Astrocyte of the spinal cord (primary cell): ENCODE measurements around the gene SPINT1.

Experiments
- DNase-seq: peaks from one replicate; pipeline ENCODE4 v3.0.0; 2011; ENCODE audit warnings: low read depth, low spot score
- H3K4me3 ChIP-seq: 2 replicates; pipeline ENCODE4 v1.5.1; 2011; ENCODE audit warnings: low read depth, mild to moderate bottlenecking, low read length, moderate library complexity
- CTCF ChIP-seq: IDR thresholded peaks from 2 replicates; pipeline ENCODE4 v1.5.1; 2012; ENCODE audit warnings: low read depth, mild to moderate bottlenecking, low read length, inconsistent platforms
- in situ Hi-C: cut with HindIII; loops from 2 replicates; pipeline ENCODE4 v1.10.0; 2017; ENCODE audit warnings: low sequenced_read_pairs

SPINT1 gene

GRCh38 chr15:40806672-40807027, 37.2 kb upstream of the SPINT1 start:
- in situ Hi-C loops = no loop called here
- H3K4me3 ChIP-seq = peak overlapping the region; percentile 95
- no peak for TF ChIP-seq CTCF
- no peak for DNase-seq

- TF ChIP-seq CTCF = no peak
- peak; percentile 98 for DNase-seq
- in situ Hi-C loops = no loop called here
- H3K4me3 ChIP-seq = peak within 1 kb of the TSS; percentile 95
These were observed 36.6 kb upstream of the SPINT1 start, which contains the start of the genes DNAJC17 and ZFYVE19 for GRCh38 chr15:40807028-40807887. DNAJC17 (minus strand) TSS chr15:40807473; CDS start chr15:40807446, 27 bp downstream. ZFYVE19 (plus strand) TSS chr15:40807089; CDS start chr15:40807590, 501 bp downstream.

DNA sequence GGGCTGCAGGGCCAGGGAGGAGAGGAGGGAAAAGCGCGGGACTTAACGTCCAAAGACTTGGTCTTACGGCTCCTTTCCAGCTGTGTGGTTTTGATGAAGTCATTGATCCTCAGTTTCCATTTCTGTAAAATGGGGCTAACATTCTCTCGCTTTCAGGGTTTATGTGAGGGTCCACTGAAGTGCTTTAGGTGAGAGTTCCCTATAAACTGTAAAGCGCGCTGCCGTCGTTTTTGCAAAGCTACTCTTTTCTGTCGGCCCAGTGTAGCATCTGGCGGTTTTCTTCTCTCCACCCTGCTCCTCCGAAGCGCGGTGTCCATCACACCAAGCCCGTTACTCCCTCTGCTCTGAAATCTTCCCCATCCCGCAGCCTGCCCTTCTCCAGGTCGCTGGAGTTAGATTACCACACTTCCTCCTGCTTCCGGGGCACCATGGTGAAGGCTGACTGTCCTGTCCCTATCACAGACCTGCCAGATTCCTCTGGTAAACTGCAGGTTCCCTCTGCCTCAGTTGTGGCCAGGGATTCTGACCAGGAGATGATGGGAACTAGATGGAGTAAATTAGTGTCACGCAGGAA, 35.9 kb upstream of the SPINT1 start:
- peak overlapping the region; percentile 95 for H3K4me3 ChIP-seq
- no peak for TF ChIP-seq CTCF
- DNase-seq = no peak
- in situ Hi-C loops = no loop called here

DNA sequence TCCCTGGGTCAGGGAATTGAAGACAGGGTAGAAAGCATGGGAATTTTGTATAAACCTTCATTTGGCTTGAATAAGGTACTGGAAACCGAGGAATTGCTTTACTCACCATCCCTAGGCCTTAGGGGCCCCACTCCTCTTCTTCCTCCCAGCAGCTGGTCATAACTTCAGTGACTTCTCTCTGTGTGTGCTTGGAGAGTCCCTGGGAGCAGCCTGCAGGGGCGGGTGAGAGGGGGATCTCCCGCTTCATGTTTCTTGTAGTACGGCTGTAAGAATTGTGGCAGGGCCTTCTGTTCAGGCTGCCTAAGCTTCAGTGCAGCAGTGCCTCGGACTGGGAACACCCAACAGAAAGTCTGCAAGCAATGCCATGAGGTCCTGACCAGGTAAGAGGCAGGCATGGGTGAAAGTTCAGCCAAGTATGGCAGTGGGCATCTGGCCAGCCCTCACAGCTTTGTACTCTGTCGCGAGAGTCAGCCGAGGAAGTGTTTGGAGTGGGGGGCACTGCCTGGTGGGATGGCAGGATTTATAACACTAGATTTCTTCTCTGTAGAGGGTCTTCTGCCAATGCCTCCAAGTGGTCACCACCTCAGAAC, 34.9 kb upstream of the SPINT1 start:
- in situ Hi-C loops = no loop called here
- no peak for TF ChIP-seq CTCF
- no peak for DNase-seq
- H3K4me3 ChIP-seq = no peak overlapping the region

DNA sequence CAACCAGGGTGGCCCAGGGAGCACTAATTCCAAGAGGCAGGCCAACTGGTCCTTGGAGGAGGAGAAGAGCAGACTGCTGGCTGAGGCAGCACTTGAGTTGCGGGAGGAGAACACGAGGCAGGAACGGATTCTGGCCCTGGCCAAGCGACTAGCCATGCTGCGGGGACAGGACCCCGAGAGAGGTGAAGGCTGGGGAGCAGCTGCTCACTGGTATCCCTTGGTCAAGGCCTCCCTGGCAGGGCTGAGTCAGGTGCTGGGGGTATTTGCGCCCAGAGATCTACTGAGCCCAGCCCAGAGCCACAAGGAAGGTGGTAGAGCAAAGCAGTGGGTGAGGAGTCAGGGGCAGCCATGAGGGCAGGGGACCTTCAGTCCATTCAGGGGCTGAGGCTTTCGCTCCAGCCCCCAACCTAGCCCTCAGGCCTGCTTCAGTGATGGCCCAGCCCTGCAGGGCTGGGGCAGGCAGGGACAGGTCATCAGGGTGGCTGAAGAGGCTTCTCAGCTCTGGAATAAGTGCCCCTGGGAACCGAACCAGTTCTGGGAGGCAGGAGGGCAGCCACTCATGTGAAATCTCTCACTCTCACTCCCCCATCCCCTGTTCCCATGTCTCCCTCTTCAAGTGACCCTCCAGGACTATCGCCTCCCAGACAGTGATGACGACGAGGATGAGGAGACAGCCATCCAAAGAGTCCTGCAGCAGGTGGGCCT, 31.0 kb upstream of the SPINT1 start:
- in situ Hi-C loops = no loop called here
- DNase-seq = no peak
- H3K4me3 ChIP-seq = no peak overlapping the region
- no peak for TF ChIP-seq CTCF

GRCh38 chr15:40815042-40815698, 28.7 kb upstream of the SPINT1 start:
- in situ Hi-C loops = no loop called here
- H3K4me3 ChIP-seq = no peak overlapping the region
- no peak for DNase-seq
- TF ChIP-seq CTCF = no peak
